ENCODE data around the gene C11orf21.
"Not testable (repeated sequence)": the region's sequence is repeated elsewhere in the genome, so short reads cannot be mapped to it uniquely, and the experiment has no call there.

C11orf21 gene

DNA sequence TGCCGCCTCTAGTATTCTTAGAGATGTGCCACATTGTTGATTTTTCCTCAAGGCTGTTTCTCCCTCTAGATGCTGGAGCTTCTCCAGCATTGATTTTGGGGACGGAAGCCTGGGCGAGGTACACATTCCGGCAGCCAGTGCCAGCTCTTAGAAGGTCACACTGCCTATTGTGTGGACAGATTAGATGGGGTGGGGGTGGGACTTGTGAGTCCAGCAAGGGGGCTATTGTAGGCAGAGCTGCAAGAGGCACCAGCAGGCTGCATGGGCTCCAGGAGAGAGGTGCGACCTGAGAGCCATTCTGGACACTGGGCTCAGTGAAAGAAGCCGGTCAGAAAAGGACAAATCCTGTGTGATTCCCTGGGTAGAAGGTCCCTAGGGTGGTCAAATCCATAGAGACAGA is 12.4 kb downstream of the C11orf21 start:
- Histone ChIP-seq H3K36me3 (ENCODE audit: insufficient read depth, low read length) (no peaks in the 10 kb centered on the region), H3K4me1 (ENCODE audit: insufficient read depth, low read length) (peaks cover 7% of the 10 kb centered on the region), H3K9me3 (ENCODE audit: low read length) (no peaks in the 10 kb centered on the region), H3K27me3 (ENCODE audit: control insufficient read depth in 1 of 2, insufficient read depth in 2 of 2, low read length in 2 of 2) (peaks cover 0 to 9% of the 10 kb centered on the region in 2 donors), H3K9ac (ENCODE audit: low read length) (no peak overlapping the region), H3K27ac (ENCODE audit: low read depth, low read length) (no peak overlapping the region), H3K4me3 (ENCODE audit: low read depth in 1 of 2, low read length in 2 of 2) (no peak overlapping the region)

- no peaks in the 10 kb centered on the region for H3K36me3 ChIP-seq (ENCODE audit: insufficient read depth, low read length)
- H3K9ac ChIP-seq (ENCODE audit: low read length): no peak overlapping the region
- peaks cover 7% of the 10 kb centered on the region for H3K4me1 ChIP-seq (ENCODE audit: insufficient read depth, low read length)
- H3K9me3 ChIP-seq (ENCODE audit: low read length): no peaks in the 10 kb centered on the region
- no peak overlapping the region for H3K27ac ChIP-seq (ENCODE audit: low read depth, low read length)
- H3K4me3 ChIP-seq (ENCODE audit: low read depth in 1 of 2, low read length in 2 of 2): no peak overlapping the region
- H3K27me3 ChIP-seq (ENCODE audit: control insufficient read depth in 1 of 2, insufficient read depth in 2 of 2, low read length in 2 of 2): peaks cover 0 to 9% of the 10 kb centered on the region in 2 donors
Measured at GRCh38 chr11:2287091-2287490, 14.6 kb downstream of the C11orf21 start.

GRCh38 chr11:2286350-2286749 is 15.4 kb downstream of the C11orf21 start:
- not testable (repeated sequence) for H3K27me3 ChIP-seq (ENCODE audit: control insufficient read depth in 1 of 2, insufficient read depth in 2 of 2, low read length in 2 of 2); H3K9me3 ChIP-seq (ENCODE audit: low read length); H3K9ac ChIP-seq (ENCODE audit: low read length); H3K27ac ChIP-seq (ENCODE audit: low read depth, low read length); H3K36me3 ChIP-seq (ENCODE audit: insufficient read depth, low read length); H3K4me3 ChIP-seq (ENCODE audit: low read depth in 1 of 2, low read length in 2 of 2); H3K4me1 ChIP-seq (ENCODE audit: insufficient read depth, low read length)

DNA sequence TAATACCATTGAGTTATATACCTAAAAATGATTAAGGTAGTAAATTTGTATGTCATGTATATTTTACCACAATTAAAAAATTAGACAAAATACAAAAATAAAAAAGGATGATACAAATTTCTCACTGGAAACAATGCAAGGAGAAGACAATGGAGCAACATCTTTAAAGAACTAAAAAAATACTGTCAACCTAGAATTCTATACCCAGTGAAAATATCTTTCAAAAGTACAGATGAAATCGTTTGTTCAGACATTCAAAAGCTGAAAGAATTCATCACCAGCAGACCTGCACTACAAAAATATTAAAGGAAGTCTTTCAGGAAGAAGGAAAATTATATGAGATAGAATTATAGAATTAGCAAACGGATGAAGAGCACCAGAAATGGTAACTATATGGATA is 21.5 kb downstream of the C11orf21 start:
- no peaks in the 10 kb centered on the region for H3K36me3 ChIP-seq (ENCODE audit: insufficient read depth, low read length)

DNA sequence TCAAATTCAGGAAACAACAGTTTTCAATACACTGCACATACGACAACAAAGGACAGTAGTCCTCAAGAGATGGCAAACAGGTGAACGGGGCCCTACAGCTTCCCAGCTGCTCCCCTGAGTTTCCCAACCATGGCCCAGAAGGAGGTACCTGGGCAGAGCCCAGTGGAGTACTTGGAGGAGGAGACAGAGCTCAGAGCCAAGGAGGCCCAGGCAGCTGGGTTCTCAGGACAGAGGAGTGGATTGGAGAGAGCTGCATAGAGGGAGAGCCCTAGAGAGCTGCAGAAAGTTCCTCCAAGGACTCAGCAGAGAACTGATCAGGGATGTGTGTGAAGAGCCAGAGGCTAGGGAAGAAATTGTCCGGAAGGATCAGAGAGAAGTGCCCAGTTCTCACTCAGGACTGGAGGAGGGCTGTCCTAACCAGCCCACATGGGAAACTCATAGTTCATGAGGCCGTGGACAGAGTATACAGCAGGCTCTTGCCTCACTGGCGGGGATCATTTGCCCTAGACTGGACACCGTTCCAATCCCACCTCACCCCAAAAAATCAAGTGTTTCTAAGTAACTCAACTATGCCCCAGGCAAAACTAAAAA is 23.7 kb downstream of the C11orf21 start:
- Histone ChIP-seq H3K4me1 (ENCODE audit: insufficient read depth, low read length) (no peaks in the 10 kb centered on the region), H3K9ac (ENCODE audit: low read length) (no peak overlapping the region), H3K27ac (ENCODE audit: low read depth, low read length) (no peak overlapping the region), H3K27me3 (ENCODE audit: control insufficient read depth in 1 of 2, insufficient read depth in 2 of 2, low read length in 2 of 2) (peaks cover 0 to 5% of the 10 kb centered on the region in 2 donors), H3K4me3 (ENCODE audit: low read depth in 1 of 2, low read length in 2 of 2) (no peak overlapping the region), H3K9me3 (ENCODE audit: low read length) (no peaks in the 10 kb centered on the region), H3K36me3 (ENCODE audit: insufficient read depth, low read length) (no peaks in the 10 kb centered on the region)

More for the DNA sequence above, 21.5 kb downstream of the C11orf21 start:
- Histone ChIP-seq H3K9ac (ENCODE audit: low read length) (no peak overlapping the region), H3K9me3 (ENCODE audit: low read length) (no peaks in the 10 kb centered on the region), H3K4me3 (ENCODE audit: low read depth in 1 of 2, low read length in 2 of 2) (no peak overlapping the region), H3K27me3 (ENCODE audit: control insufficient read depth in 1 of 2, insufficient read depth in 2 of 2, low read length in 2 of 2) (peaks cover 0 to 5% of the 10 kb centered on the region in 2 donors), H3K4me1 (ENCODE audit: insufficient read depth, low read length) (no peaks in the 10 kb centered on the region), H3K27ac (ENCODE audit: low read depth, low read length) (no peak overlapping the region)

DNA sequence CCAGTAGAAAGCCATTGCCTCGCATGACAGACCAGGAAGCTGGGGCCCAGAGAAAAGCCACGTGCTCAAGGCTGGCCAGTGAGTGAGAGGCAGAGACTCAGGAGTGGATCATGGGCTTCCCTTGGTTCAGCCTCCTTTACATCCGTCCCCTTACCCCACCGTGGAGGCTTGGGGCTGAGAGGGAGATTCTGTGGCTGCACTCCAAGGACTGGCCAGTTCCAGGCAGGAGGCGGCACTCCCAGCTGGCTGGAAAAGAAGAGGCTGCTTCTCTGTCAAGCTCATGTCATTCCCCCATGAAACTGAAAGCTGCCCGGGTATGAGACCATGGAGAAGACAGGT is 24.7 kb downstream of the C11orf21 start:
- Histone ChIP-seq H3K27ac (ENCODE audit: low read depth, low read length) (no peak overlapping the region), H3K4me1 (ENCODE audit: insufficient read depth, low read length) (no peaks in the 10 kb centered on the region), H3K36me3 (ENCODE audit: insufficient read depth, low read length) (no peaks in the 10 kb centered on the region), H3K9ac (ENCODE audit: low read length) (no peak overlapping the region), H3K27me3 (ENCODE audit: control insufficient read depth in 1 of 2, insufficient read depth in 2 of 2, low read length in 2 of 2) (peaks cover 0 to 8% of the 10 kb centered on the region in 2 donors), H3K9me3 (ENCODE audit: low read length) (no peaks in the 10 kb centered on the region), H3K4me3 (ENCODE audit: low read depth in 1 of 2, low read length in 2 of 2) (no peak overlapping the region)

GRCh38 chr11:2276280-2277007 is 25.3 kb downstream of the C11orf21 start:
- Histone ChIP-seq H3K9me3 (ENCODE audit: low read length) (no peaks in the 10 kb centered on the region), H3K4me1 (ENCODE audit: insufficient read depth, low read length) (no peaks in the 10 kb centered on the region), H3K9ac (ENCODE audit: low read length) (no peak overlapping the region), H3K36me3 (ENCODE audit: insufficient read depth, low read length) (no peaks in the 10 kb centered on the region), H3K27me3 (ENCODE audit: control insufficient read depth in 1 of 2, insufficient read depth in 2 of 2, low read length in 2 of 2) (peaks cover 0 to 13% of the 10 kb centered on the region in 2 donors), H3K27ac (ENCODE audit: low read depth, low read length) (no peak overlapping the region), H3K4me3 (ENCODE audit: low read depth in 1 of 2, low read length in 2 of 2) (no peak overlapping the region)

- no peaks in the 10 kb centered on the region for H3K4me1 ChIP-seq (ENCODE audit: insufficient read depth, low read length)
Measured at GRCh38 chr11:2275334-2276279, 26.1 kb downstream of the C11orf21 start.

GRCh38 chr11:2273771-2274170 is 27.9 kb downstream of the C11orf21 start:
- no peaks in the 10 kb centered on the region for H3K9me3 ChIP-seq (ENCODE audit: low read length)
- peaks cover 0 to 39% of the 10 kb centered on the region in 2 donors for H3K27me3 ChIP-seq (ENCODE audit: control insufficient read depth in 1 of 2, insufficient read depth in 2 of 2, low read length in 2 of 2)
- H3K4me1 ChIP-seq (ENCODE audit: insufficient read depth, low read length): no peaks in the 10 kb centered on the region
- no peak overlapping the region for H3K9ac ChIP-seq (ENCODE audit: low read length)
- H3K4me3 ChIP-seq (ENCODE audit: low read depth in 1 of 2, low read length in 2 of 2): no peak overlapping the region
- no peak overlapping the region for H3K27ac ChIP-seq (ENCODE audit: low read depth, low read length)
- H3K36me3 ChIP-seq (ENCODE audit: insufficient read depth, low read length): no peaks in the 10 kb centered on the region

More at GRCh38 chr11:2275334-2276279, 26.1 kb downstream of the C11orf21 start:
- peaks cover 0 to 22% of the 10 kb centered on the region in 2 donors for H3K27me3 ChIP-seq (ENCODE audit: control insufficient read depth in 1 of 2, insufficient read depth in 2 of 2, low read length in 2 of 2)
- no peak overlapping the region for H3K27ac ChIP-seq (ENCODE audit: low read depth, low read length)
- H3K9ac ChIP-seq (ENCODE audit: low read length): no peak overlapping the region
- H3K4me3 ChIP-seq (ENCODE audit: low read depth in 1 of 2, low read length in 2 of 2): no peak overlapping the region
- H3K36me3 ChIP-seq (ENCODE audit: insufficient read depth, low read length): no peaks in the 10 kb centered on the region
- H3K9me3 ChIP-seq (ENCODE audit: low read length): no peaks in the 10 kb centered on the region

DNA sequence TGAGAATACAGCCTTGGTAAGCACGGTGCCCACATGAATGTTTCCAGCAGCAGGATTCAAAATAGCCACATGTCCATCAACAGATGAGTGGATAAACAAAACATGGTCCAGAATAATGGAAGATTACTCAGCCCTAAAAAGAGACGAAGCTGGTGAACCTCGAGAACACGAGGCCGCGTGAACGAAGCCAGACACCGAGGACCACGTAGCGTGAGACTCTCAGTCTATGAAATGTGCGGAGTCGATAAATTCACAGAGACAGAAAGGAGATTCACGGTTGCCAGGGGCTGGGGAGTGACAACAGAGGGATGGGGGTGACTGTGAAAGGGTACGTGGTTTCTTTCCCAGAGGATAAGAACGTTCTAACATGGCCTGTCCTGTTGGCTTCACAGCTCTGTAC is 28.4 kb downstream of the C11orf21 start:
- Histone ChIP-seq H3K4me3 (ENCODE audit: low read depth in 1 of 2, low read length in 2 of 2) (no peak overlapping the region), H3K36me3 (ENCODE audit: insufficient read depth, low read length) (no peaks in the 10 kb centered on the region), H3K27ac (ENCODE audit: low read depth, low read length) (no peak overlapping the region), H3K4me1 (ENCODE audit: insufficient read depth, low read length) (no peaks in the 10 kb centered on the region), H3K27me3 (ENCODE audit: control insufficient read depth in 1 of 2, insufficient read depth in 2 of 2, low read length in 2 of 2) (peaks cover 3 to 44% of the 10 kb centered on the region in 2 donors), H3K9ac (ENCODE audit: low read length) (no peak overlapping the region), H3K9me3 (ENCODE audit: low read length) (no peaks in the 10 kb centered on the region)

DNA sequence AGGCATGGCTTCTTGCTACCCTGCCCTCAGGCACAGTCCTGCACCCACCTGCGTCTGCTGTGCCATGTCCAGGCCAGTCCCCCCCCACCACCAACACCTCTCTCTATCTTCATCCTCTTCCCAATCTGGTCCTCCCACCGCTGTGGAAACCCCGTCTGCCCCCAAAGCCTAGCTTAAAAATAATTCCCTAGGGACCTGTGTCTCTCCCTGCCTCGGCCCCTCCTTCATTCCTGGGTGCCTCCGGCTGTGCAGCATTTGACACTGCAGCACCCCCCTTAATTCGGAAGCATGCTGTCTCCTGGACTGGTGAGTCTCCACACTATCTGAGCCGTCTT is 28.8 kb downstream of the C11orf21 start:
- no peak overlapping the region for H3K4me3 ChIP-seq (ENCODE audit: low read depth in 1 of 2, low read length in 2 of 2)
- no peaks in the 10 kb centered on the region for H3K36me3 ChIP-seq (ENCODE audit: insufficient read depth, low read length)
- H3K27ac ChIP-seq (ENCODE audit: low read depth, low read length): no peak overlapping the region
- H3K4me1 ChIP-seq (ENCODE audit: insufficient read depth, low read length): no peaks in the 10 kb centered on the region
- no peak overlapping the region for H3K9ac ChIP-seq (ENCODE audit: low read length)
- H3K27me3 ChIP-seq (ENCODE audit: control insufficient read depth in 1 of 2, insufficient read depth in 2 of 2, low read length in 2 of 2): peaks cover 4 to 48% of the 10 kb centered on the region in 2 donors
- no peaks in the 10 kb centered on the region for H3K9me3 ChIP-seq (ENCODE audit: low read length)
